Epithelial cell of proximal tubule (primary cell): ENCODE results near the gene TRIM42. TPM values are rescaled to one million over a fixed set of nuclear protein-coding genes. Genes with fewer than 3 reads are reported as not detected.

Experiments used
- DNase-seq: peaks from one replicate; pipeline ENCODE4 v3.0.0-alpha.2; 2011; ENCODE audit warnings: low read depth
- H3K4me3 ChIP-seq: 2 replicates; pipeline ENCODE4 v1.5.1; 2011; ENCODE audit warnings: low read depth, mild to moderate bottlenecking, low read length
- CTCF ChIP-seq: conservative IDR thresholded peaks from 2 replicates; pipeline ENCODE4 v1.5.1; 2012; ENCODE audit warnings: low read depth, mild to moderate bottlenecking, low read length
- total RNA-seq: library from RNA; depleted of rRNA; stranded (reverse); fragments of >200 nt; gene quantifications from 2 replicates; pipeline ENCODE4 v1.2.3, GENCODE V29; 2015

Gene TRIM42
- total RNA-seq, 1 donor from 2014 or later = not detected

- TF ChIP-seq CTCF = no peak
- H3K4me3 ChIP-seq = no peak overlapping the region
- no peak for DNase-seq
Measured at GRCh38 chr3:140695361-140696061, 17.6 kb downstream of the TRIM42 start.

GRCh38 chr3:140699516-140700231 is 21.8 kb downstream of the TRIM42 start:
- no peak overlapping the region for H3K4me3 ChIP-seq
- DNase-seq = no peak

GRCh38 chr3:140702281-140702680 is 24.4 kb downstream of the TRIM42 start:
- TF ChIP-seq CTCF = no peak
- no peak for DNase-seq
- no peak overlapping the region for H3K4me3 ChIP-seq

More at GRCh38 chr3:140699516-140700231, 21.8 kb downstream of the TRIM42 start:
- TF ChIP-seq CTCF = no peak

GRCh38 chr3:140703496-140703895 is 25.6 kb downstream of the TRIM42 start:
- H3K4me3 ChIP-seq = no peak overlapping the region
- no peak for DNase-seq
- no peak for TF ChIP-seq CTCF

GRCh38 chr3:140704733-140705132 is 26.9 kb downstream of the TRIM42 start:
- no peak overlapping the region for H3K4me3 ChIP-seq
- DNase-seq = no peak

GRCh38 chr3:140705954-140706353 is 28.1 kb downstream of the TRIM42 start:
- no peak overlapping the region for H3K4me3 ChIP-seq
- no peak for DNase-seq
- TF ChIP-seq CTCF = no peak

More at GRCh38 chr3:140704733-140705132, 26.9 kb downstream of the TRIM42 start:
- TF ChIP-seq CTCF = no peak

GRCh38 chr3:140706360-140706759 is 28.5 kb downstream of the TRIM42 start:
- TF ChIP-seq CTCF = no peak
- no peak for DNase-seq
- H3K4me3 ChIP-seq = no peak overlapping the region
